Cardiac muscle cell (in vitro differentiated cells and primary cell): Measurements from ENCODE around the gene RASL11A. TPM values are rescaled to one million over a fixed set of nuclear protein-coding genes. Genes with fewer than 3 reads are reported as not detected.
A peak's percentile ranks its signal among the peaks of the same experiment; 100 is the strongest.
"Not testable (repeated sequence)": the region's sequence is repeated elsewhere in the genome, so short reads cannot be mapped to it uniquely, and the experiment has no call there.

Source experiments
- DNase-seq, 2 donors: peaks; one replicate each; pipeline versions ENCODE4 v3.0.0 to v3.0.0-alpha.2; 2010 to 2017; ENCODE audit warnings: low read depth in 1 of 2, low spot score in 1 of 2
- H3K27ac ChIP-seq: fragments of 200-600 bp; sonication (generic); 2 replicates; pipeline ENCODE4 v1.5.1; 2016
- H3K27me3 ChIP-seq: fragments of 200-600 bp; sonication (generic); 2 replicates; pipeline ENCODE4 v1.6.0; 2016; ENCODE audit warnings: control low read depth
- H3K36me3 ChIP-seq: fragments of 200-600 bp; sonication (generic); 2 replicates; pipeline ENCODE4 v1.5.1; 2016; ENCODE audit warnings: control low read depth
- H3K4me1 ChIP-seq: fragments of 200-600 bp; sonication (generic); 2 replicates; pipeline ENCODE4 v1.8.1; 2017; ENCODE audit warnings: low read depth, mild to moderate bottlenecking, mixed run types
- H3K4me3 ChIP-seq: fragments of 200-600 bp; sonication (generic); 2 replicates; pipeline ENCODE4 v1.5.1; 2016; ENCODE audit warnings: mild to moderate bottlenecking
- H3K9me3 ChIP-seq: fragments of 200-600 bp; sonication (generic); 2 replicates; pipeline ENCODE4 v1.5.1; 2017; ENCODE audit warnings: low read depth, mild to moderate bottlenecking, control low read depth
- CTCF ChIP-seq: IDR thresholded peaks from 2 replicates; pipeline ENCODE4 v1.5.1; 2012; ENCODE audit warnings: low read depth, mild to moderate bottlenecking, low read length
- polyA plus RNA-seq: library from polyadenylated mRNA; unstranded; fragments of >200 nt; fragmentation: Nextera tagmentation; extraction: Ambion mirVana; gene quantifications from 2 replicates; pipeline ENCODE4 v1.2.1, GENCODE V29; 2016
- total RNA-seq: library from RNA; depleted of rRNA; stranded (reverse); fragments of >200 nt; gene quantifications from 2 replicates; pipeline ENCODE4 v1.2.3, GENCODE V29; 2016

RASL11A gene
- 1.9 and 2.0 TPM in 2 replicates for total RNA-seq
- polyA plus RNA-seq = 0.52 and 1.2 TPM in 2 replicates

- Histone ChIP-seq H3K9me3 (no peaks in the 10 kb centered on the region), H3K27me3 (peaks cover 9% of the 10 kb centered on the region), H3K4me3 (peak within 1 kb of the TSS; percentile 53), H3K4me1 (no peaks in the 10 kb centered on the region), H3K27ac (no peak within 1 kb of the TSS), H3K36me3 (no peaks in the 10 kb centered on the region)
- peak; percentile 86 for TF ChIP-seq CTCF
- peak; percentile 91 for DNase-seq
Observed at GRCh38 chr13:27270594-27271520, at the start of gene RASL11A. Gene RASL11A (plus strand): TSS chr13:27270830. CDS start chr13:27270945, 115 bp downstream.

GRCh38 chr13:27222100-27222499, 48.5 kb upstream of the RASL11A start:
- not testable (repeated sequence) for H3K36me3 ChIP-seq, H3K27me3 ChIP-seq, DNase-seq, H3K27ac ChIP-seq, H3K9me3 ChIP-seq, H3K4me3 ChIP-seq, H3K4me1 ChIP-seq

GRCh38 chr13:27226991-27227390, 43.6 kb upstream of the RASL11A start:
- H3K36me3 ChIP-seq = no peaks in the 10 kb centered on the region
- TF ChIP-seq CTCF = no peak
- H3K9me3 ChIP-seq = no peaks in the 10 kb centered on the region
- H3K4me3 ChIP-seq = no peak overlapping the region
- H3K27me3 ChIP-seq = no peaks in the 10 kb centered on the region
- no peak overlapping the region for H3K27ac ChIP-seq
- no peak for DNase-seq
- H3K4me1 ChIP-seq = no peaks in the 10 kb centered on the region

GRCh38 chr13:27228131-27228530, 42.5 kb upstream of the RASL11A start:
- no peak overlapping the region for H3K27ac ChIP-seq
- no peaks in the 10 kb centered on the region for H3K4me1 ChIP-seq
- DNase-seq = no peak
- H3K27me3 ChIP-seq = no peaks in the 10 kb centered on the region
- no peak for TF ChIP-seq CTCF
- H3K36me3 ChIP-seq = no peaks in the 10 kb centered on the region
- no peak overlapping the region for H3K4me3 ChIP-seq
- no peaks in the 10 kb centered on the region for H3K9me3 ChIP-seq

GRCh38 chr13:27229642-27230041, 41.0 kb upstream of the RASL11A start:
- DNase-seq = no peak
- Histone ChIP-seq H3K9me3 (no peaks in the 10 kb centered on the region), H3K27ac (no peak overlapping the region), H3K36me3 (no peaks in the 10 kb centered on the region), H3K27me3 (no peaks in the 10 kb centered on the region), H3K4me3 (no peak overlapping the region), H3K4me1 (no peaks in the 10 kb centered on the region)
- no peak for TF ChIP-seq CTCF

- Histone ChIP-seq H3K4me1 (no peaks in the 10 kb centered on the region), H3K27me3 (no peaks in the 10 kb centered on the region), H3K36me3 (no peaks in the 10 kb centered on the region), H3K9me3 (no peaks in the 10 kb centered on the region), H3K27ac (no peak overlapping the region), H3K4me3 (no peak overlapping the region)
- no peak for DNase-seq
- TF ChIP-seq CTCF = no peak
Observed at GRCh38 chr13:27233964-27234363, 36.7 kb upstream of the RASL11A start.
